ENCODE measurements around the gene CNPY1.

DNA sequence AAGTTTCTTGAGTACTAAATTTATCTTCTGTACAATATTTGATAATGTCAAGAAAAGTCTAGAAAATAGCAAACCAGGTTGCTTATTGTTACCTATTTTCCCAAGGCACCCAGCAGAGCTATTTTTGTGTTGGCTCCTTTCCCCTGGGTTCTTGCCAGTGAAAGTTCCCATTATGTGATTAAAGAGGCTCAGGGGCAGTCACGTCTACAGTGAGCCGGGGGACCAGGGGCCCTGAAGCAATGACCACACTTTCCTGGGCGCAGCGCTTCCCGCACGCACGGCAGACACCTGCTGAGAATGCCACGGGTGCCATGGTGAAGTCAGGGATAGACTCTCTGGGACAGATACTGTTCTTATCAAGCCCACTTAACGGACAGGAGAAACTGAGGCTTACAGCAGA lies 10.4 kb upstream of the CNPY1 start:
- TF ChIP-seq, protein P1, sequence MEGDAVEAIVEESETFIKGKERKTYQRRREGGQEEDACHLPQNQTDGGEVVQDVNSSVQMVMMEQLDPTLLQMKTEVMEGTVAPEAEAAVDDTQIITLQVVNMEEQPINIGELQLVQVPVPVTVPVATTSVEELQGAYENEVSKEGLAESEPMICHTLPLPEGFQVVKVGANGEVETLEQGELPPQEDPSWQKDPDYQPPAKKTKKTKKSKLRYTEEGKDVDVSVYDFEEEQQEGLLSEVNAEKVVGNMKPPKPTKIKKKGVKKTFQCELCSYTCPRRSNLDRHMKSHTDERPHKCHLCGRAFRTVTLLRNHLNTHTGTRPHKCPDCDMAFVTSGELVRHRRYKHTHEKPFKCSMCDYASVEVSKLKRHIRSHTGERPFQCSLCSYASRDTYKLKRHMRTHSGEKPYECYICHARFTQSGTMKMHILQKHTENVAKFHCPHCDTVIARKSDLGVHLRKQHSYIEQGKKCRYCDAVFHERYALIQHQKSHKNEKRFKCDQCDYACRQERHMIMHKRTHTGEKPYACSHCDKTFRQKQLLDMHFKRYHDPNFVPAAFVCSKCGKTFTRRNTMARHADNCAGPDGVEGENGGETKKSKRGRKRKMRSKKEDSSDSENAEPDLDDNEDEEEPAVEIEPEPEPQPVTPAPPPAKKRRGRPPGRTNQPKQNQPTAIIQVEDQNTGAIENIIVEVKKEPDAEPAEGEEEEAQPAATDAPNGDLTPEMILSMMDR (IDR thresholded peaks at IDR 0.05 in 4 of 5, conservative IDR thresholded peaks at IDR 0.05 in 1 of 5), result no peak
- TF ChIP-seq POLR2A (IDR thresholded peaks at IDR 0.05), result no peak

All from gastrocnemius medialis (tissue), 4 donors.